Non-pigmented ciliary epithelial cell (primary cell): ENCODE measurements around the gene TMEM266.

ENCODE experiments used
- DNase-seq: peaks from one replicate; pipeline ENCODE4 v3.0.0-alpha.2; 2010; ENCODE audit warnings: low read depth

Gene TMEM266

DNA sequence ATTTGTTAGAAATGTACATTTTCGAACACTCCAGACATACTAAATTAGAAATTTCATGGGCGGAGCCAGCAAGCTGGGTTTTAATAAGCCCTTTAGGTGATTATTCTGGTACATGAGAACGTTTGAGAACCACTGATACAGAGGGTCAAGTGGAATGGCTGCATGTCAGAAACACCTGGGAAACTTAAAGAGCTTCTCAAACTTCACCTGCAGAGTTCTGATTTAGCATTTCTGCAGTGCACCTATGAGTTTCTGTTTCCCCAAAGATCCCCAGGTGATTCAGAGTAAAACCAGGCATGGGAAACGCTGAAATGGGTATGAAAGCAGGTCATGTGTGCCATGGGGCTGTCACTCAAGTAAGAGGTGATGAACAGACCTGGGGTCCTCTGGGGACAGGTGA, 68.1 kb downstream of the TMEM266 start:
- no peak for DNase-seq

DNA sequence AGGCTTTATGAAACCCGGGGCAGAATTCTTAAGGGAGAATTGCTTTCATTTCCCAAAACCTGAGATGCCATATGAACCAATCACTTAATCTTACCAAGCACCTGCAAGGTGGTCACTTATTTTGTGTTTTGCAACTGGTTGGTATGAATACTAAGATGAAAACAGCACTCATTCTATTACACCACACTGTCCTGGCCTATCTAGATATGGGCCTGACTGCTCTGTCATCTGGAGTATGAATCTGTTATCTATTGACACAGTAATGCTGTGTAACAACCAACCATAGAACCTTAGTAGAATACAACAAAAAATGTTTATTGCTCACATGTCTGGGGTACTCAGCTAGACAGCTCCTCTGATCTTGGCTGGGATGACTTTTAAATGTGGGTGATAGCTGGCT, 74.8 kb downstream of the TMEM266 start:
- no peak for DNase-seq

DNA sequence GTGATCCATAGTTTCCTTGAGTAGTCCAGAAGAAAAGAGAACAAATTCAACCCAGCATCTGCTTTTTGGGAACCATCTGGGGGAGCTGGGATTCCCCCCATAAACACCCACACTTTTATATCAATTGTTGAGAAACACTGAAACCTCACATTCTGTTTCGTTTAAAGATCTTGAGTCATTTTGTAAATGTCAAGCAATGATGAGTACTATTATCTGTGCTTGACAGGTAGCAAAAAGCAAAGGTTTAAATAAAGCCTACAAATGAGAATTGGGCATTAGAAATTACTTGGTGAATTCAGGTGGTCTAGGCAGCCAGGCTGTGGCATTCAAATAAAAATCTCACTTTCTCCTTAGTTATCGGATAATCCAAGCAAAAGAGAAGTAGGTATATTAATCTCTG, 75.7 kb downstream of the TMEM266 start:
- DNase-seq = no peak

DNA sequence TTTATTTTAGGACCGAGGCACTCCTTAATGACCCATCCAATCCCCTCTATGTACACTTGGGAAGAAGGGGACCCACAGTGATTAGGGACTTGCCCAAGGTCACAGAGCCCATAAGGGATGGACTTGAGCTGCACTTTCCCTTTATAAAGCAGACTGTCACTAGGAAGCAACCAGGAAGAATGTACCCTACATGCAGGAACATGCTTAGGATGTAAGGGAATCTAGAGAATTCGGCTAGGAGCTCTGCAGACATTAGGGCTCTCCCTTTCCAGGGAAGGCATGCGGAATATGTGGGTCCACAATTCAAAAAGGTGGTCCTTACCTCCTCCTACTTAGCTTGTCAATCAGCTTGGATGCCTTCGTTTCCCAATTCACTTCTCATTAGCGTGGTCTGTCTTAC, 78.7 kb downstream of the TMEM266 start:
- DNase-seq = no peak

DNA sequence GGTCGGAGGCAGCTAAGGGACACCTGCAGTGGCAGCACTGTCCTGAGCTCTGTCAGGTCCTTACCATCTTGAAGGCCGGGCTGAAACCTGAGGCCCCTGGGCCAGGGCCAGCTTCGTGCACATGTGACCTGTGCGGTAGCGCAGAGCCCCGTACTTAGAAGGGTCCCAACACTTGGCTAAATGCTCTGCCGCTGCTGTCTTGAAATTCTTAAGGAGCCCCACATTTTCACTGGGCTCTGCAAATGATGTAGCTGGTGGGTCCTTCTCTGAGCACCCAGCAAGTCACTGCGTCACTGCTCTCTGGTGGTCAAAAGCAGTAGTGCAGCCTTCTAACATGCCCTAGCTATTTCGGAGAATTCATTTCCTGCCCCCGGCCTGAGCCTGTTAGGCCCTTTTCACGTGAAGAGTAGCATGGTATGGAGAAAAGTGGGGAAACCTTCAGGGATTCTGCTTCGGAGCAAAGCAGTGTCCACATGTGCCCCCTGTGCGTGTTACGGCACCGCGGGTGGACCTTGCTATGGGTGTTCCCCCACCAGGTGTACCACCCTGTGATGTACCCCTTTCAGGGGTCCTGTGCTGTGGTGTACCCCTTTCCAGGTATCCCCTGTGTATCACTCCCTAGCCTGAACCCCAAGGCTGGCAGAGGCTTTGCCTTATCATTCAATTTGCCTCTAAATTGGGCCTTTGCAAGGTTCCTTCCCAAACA, 79.7 kb downstream of the TMEM266 start:
- peak; percentile 28 for DNase-seq

DNA sequence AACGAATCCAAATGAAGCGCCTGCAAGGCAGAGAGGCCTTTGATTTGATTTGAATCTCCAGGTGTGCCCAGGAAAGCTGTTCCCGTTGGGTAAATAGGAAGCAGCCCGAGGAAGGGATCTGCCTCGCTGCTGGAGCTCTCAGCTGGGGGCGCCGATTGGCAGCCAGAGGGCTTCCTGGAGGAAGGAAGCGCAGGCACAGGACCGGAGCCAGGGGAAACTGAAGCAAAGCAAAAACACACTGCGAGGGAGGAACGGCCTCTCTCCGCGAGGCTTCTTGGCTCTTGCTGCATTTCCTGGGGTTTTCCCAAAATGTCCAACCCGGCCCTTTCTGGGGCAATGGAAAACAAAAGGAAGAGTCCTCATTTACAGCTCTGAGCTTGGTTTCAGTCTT, 80.3 kb downstream of the TMEM266 start:
- DNase-seq = no peak

DNA sequence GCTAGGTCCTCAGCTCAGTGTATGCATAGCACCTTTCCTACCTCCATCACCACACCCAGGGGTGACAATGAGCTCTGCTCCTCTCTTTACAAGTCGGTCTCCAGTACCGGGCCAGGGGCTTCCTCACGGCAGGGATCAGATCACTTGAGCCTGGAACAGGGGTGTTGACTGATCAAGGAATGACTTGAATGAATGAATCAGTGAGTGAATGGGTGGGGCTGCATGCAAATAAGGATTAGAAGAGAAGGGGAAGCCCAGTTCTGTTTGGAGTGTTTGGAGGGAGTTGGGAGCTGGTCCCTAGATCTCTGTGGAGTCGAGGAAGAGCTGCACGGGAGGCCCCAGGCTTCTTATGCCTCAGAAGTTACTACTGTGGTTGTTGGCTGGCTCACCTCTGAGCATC, 87.0 kb downstream of the TMEM266 start:
- DNase-seq = no peak

DNA sequence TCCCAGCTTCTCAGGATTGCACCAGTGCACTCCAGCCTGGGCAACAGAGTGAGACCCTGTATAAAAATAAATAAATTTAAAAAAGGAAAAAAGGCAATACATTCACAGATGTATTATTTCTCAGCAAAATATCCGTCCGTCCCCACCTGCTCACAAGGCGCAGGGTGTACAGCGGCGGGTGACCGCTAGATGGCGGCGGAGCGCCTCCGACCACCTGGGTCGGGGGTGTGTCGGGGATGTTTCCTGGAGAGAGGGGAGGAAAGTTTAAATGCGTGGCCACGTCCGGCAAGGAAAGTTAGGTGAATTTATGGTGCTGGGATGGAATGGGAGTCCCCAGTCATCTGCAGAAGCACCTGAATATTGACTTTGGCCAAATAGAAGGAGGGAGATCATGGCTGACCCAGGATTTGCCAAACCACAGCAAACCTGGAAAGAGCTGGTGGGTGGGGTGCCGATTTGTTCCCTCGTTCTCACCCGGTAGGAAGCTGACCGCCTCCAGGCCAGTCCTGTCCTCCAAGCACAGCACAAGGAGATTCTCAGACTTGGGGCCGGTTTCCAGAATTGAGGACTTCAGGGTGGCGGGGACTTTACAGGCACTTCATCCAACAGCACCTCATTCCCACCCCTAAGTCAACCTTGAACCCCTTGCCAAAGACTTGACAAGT, 88.3 kb downstream of the TMEM266 start:
- no peak for DNase-seq

DNA sequence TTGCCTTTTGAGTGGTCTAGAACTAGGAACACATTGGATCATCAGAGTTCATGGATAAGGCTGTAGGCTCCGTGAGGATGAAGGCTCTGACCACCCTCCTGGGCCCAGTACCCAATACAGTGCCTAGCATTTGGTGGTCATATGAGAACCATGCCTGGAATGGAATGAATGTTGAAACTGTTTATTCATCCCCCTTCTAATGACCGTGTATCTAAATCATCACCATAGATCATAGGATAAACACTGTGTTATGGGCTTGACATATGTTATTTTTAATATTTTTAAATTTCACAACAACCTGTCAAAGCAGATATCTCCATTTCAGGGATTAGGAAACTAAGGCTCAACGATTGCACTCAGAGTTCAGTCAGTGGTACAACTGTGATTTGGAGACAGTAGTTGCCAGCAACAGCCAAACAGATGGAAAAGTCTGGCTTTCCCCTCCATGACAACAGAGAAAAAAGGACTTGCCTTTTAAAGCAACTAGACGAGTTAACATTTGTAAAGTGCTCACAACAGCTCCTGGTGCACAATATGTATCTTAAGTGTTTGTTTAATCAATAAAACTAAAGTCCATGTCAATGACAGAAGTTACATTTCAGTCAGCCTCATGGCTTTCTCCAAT, 89.6 kb downstream of the TMEM266 start:
- no peak for DNase-seq

DNA sequence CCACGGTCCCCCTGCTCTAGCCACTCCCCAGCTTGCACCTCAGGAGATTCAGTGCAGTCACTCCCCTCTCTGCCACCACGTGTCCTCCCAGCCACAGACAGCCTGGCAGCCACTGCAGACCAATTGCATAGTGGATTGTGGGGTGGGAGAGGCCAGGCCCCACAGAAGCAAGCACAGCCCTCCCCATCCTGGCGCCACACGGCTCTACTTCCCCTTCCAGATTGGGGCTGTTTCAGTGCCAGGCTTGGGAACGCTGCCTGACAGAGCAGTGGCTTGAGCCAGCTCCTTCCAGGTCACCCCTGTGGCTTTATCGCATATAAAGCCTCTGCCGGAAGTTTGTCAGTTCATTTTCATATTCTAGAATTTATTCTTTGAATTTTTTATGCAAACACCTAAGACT, 90.7 kb downstream of the TMEM266 start:
- no peak for DNase-seq

DNA sequence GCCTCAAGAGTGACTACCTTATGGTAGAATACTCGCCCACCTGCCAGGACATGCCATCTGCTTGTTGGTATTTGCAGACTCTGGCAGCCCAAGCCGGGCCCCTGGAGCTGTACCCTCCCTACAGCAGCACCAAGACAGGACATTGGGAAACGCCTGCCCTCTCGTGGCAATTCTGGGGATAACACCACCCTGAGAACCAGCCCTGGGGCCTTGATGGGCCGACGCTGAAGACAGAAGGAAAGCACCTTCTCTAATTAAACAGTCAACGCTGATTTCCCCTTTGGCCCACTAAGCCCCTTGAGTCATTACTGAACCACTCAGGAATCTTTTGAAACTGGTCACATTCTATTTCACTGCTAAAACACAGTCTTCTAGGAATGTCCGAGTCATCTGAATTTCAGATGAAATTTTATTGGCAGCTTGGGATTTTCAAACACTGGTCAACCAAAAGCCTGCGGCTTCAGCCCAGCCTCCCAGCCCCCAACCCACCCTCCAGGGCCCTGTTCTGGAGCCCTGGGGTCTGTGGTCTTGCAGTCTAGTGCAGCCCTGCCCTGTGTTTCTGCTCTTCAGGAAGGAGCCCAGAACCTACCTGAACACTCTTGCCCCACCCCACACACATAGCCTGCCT, 91.3 kb downstream of the TMEM266 start:
- peak; percentile 27 for DNase-seq

DNA sequence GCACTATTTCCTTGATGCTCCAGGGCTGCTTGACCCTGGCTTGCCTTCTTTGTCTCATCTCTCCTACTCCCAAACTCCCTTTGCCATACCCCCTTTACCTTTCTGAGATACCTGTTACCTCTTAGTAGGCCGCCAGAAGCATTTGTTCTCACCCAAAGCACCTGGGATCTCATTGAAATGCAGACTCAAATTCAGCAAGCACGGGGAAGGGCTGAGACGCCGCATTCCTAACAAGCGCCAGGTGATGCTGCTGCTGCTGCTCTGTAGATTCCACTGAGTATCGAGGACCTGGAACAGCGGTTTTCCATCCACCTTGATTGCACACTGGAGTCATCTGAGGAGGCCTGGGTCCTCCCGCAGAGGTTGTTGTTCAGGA, 91.8 kb downstream of the TMEM266 start:
- DNase-seq = no peak

DNA sequence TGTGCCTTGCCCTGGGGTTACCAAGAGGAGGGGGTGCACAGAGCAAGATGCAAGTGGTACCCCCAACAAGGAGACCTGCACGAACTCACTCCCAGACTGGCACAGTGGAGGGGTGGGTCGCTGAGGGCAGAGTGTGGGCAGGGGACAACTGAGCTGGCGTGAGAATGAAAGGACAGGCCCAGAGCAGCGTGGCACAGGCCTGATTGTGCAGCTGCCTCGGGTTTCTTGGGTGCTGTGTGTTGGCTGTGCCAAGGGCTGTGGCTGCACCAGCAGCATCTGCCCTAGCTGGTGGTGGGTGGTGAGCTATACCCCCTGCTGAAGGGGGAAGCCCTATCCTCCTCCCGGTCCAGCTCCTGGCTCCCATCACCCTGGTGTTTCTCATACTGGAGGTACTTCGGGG, 92.4 kb downstream of the TMEM266 start:
- no peak for DNase-seq

DNA sequence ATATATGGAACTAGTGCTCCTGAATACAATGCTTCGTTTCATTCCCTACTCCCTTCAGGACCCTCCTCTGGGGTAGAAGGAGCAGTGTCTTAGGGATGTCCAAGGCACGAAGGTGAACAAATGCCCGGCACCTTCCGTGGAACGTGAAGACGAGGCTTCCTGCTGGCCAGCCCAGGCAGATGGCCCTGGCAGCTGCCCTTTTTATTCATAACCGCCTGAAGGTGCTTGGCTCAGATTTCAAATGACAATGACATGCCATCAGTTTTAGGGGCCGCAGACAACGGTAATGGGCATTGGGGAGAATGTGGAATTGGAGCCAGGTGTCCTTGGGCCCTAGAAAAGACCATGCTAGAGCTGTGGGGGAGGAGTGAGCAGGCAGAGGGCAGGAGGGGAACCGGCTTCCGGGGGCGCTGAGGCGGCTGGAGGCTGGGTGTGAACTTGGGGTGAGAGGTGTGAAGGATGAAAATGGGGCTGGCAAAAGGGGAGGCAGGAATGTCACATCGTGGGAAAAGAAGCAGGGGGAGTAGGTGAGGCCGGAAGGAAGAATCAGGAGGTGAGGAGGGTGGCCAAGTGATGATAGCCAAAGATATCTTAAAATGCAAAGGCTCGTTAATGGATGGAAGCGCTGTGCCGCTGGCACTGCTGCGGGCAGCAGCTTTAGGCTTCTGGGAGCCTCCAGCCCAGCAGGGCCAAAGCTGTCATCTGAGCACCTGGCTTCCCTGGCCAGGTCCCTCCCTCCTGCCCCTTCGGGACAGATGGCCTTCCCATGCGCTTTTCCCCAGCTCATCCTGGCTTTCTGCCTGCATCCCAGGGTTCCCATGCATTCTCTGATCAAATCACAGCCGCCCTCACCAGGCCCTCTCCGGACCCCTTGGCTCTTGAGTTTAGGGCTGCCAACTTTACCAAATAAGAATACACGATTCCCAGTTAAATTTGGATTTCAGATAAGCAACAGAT, 93.7 kb downstream of the TMEM266 start:
- DNase-seq = no peak

DNA sequence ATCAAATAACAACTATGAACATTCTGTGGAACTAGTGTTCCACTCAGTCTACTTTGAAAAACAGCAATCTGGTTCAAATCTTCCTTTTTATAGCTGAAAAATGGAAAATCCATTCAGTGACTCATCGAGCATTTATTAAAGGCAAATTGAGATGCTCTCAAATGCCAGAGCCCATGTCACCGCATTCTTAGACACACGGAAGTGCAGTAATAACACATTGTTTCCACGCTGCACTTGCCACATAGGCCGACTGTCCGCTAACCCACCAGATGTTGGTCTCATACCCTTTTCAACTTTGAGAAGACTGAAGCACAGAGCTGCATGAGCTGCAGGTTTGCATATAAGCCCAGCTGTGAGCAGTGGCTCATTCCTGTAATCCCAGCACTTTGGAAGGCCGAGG, 95.9 kb downstream of the TMEM266 start:
- no peak for DNase-seq

DNA sequence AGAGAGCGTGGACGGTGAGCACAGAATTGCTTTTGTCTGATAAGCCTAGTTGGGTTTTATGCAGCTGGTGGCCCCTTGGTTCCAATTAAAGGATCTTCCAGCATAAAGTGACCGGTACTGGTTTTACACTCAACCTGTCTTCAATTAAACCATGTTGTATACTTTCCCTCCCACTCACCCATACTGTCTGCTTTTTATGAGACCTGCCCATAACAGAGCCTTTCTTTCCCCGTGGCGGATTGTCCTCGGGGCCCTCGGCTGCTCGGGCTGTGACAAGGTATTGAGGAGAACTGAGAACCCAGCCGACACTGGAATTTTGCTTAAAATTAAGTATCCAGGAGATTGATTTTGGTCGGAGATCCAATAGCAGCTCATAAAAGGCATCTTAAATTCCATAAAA, 98.4 kb downstream of the TMEM266 start:
- no peak for DNase-seq

DNA sequence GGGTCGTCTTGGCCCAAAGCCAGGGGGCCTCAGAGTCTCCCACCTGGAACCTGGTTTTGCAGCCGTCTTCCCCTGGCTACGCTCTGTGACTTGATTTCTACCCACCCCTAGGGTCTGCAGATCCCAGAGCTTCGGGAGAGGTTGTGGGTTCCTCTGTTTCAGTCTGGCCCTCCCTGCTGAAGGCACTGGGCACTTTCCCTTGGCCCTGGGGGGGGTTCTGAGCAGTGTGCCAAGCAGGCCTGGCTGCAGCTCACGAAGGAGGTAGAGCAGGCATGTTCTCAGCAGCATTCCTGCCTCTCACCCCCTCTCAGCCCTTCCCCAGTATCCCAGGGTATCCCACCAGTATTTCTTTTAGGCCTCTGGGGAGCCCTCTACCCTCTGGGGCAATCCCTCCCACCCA, 99.0 kb downstream of the TMEM266 start:
- DNase-seq = no peak

DNA sequence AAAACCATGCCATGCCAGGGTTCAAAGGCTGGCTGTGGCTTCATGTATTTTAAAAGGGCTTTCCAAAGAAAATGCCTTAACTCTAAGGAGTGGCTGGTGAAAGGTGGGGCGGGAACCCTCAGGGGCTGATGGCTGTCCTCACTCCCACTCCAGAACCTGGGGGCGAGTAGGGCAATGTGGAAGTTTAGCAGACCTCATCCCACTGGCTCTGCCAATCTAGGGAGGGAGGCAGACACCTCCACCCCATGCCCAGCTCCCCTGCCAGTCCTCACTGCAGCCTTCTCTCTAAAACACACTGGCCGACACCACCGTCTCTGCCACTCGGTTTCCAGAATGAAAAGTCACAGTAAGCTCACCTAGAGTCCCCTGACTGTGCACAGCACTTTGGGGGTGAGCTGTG, 99.5 kb downstream of the TMEM266 start:
- no peak for DNase-seq

DNA sequence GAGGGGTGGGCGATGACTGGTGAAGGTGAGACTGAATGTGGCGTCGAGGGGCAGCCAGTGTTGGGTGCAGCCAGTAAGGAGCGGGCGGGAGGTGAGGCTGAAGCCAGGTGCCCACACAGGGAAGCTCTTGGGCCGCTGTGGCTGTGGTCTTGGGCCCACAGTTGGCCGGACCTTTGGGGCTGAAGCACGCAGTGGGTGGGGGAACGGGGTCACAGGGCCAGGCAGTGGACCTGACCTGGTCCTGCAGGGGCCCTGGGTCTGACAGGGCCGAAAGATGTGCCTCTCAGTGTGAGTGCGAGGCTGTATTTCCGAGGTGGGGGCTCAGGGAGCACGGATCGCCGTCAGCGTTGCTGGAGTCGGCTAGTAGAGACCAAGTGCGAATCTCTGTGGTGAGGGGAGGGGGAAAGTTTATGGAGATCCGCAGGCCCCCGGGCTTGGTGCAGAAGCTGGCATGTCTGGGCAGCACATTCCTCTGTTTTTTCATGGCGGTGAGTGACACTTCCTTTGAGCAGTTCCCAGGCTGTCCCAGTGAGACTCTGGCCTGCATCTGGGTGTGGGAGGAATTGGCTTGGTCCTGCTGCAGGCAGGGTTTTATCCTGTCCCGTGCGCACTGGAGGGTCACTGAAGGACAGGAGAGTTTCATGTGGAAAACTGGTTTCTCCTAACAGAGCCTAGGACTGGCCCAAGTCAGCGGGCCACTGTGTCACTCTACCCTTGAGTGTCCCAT, 100.8 kb downstream of the TMEM266 start:
- DNase-seq = no peak

DNA sequence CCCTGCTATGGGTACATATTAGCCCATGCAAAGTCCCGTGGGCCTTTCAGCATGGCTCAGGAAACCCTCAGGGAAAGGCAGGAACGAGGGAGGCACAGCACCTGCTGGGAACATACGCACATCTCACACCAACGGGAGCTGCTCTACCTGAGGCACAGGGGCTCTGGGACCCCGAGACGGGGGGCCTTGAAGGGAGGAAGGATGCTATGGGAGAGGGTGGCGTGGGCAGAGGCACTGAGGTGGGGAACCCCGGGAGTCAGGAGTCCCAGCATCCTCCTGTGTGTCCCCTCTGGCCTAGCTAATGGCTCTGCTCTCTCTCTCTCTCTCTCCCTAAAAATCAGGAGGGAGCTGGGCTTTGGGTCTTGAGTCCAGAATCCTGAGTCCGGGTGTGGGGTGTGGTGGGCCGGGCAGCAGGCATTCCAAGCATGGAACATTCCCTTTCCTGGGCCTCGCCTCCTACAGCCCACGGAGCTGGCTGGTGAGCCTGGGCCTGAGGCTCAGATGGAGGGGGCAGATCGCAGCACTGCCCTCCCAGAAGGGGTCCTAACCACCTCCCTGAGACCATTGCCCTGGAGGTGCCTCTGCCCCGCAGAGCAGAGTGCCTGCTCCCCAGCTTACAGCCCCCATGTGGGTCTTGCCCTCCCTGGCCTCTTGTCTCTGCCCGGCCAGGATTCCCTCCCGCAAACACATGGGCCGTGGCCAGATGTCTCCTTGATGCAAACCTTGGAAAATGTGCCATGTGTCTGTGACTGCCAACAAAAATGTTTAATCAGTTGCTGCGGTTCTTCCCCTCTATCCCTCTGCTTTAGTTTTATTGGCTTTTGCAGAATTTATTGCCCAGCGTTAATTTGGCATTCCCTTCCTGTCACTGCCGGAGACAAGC, 101.6 kb downstream of the TMEM266 start:
- DNase-seq = no peak
